HEK293 (cell line): ENCODE measurements around the gene ENAH.

ENCODE experiments used
- OSR2 ChIP-seq: fragments of 450-650 bp; formaldehyde crosslinking; IDR thresholded peaks from 2 replicates; pipeline ENCODE4 v1.5.1; 2016; ENCODE audit warnings: missing biosample characterization, missing genetic modification characterization
- TCF7L2 ChIP-seq: IDR thresholded peaks from 2 replicates; pipeline ENCODE4 v1.6.1; 2011; ENCODE audit warnings: low read depth, mild to moderate bottlenecking, inconsistent platforms, low read length, moderate library complexity, borderline replicate concordance
- WT1 ChIP-seq: fragments of 450-650 bp; formaldehyde crosslinking; IDR thresholded peaks from 2 replicates; pipeline ENCODE4 v1.5.1; 2016; ENCODE audit warnings: missing biosample characterization, missing genetic modification characterization
- ZBTB21 ChIP-seq: fragments of 450-650 bp; formaldehyde crosslinking; IDR thresholded peaks from 2 replicates; pipeline ENCODE4 v1.5.1; 2017; ENCODE audit warnings: missing biosample characterization, missing genetic modification characterization
- ZNF140 ChIP-seq: fragments of 450-650 bp; formaldehyde crosslinking; IDR thresholded peaks from 2 replicates; pipeline ENCODE4 v1.5.1; 2016; ENCODE audit warnings: missing biosample characterization, missing genetic modification characterization
- ZNF146 ChIP-seq: fragments of 450-650 bp; formaldehyde crosslinking; IDR thresholded peaks from 2 replicates; pipeline ENCODE4 v1.5.1; 2016; ENCODE audit warnings: missing biosample characterization, missing genetic modification characterization
- ZNF558 ChIP-seq: fragments of 450-650 bp; formaldehyde crosslinking; IDR thresholded peaks from 2 replicates; pipeline ENCODE4 v1.5.1; 2016; ENCODE audit warnings: missing biosample characterization, missing genetic modification characterization
- ZNF596 ChIP-seq: fragments of 450-650 bp; IDR thresholded peaks from 2 replicates; pipeline ENCODE4 v1.5.0; 2018; ENCODE audit warnings: missing biosample characterization, mild to moderate bottlenecking, missing genetic modification characterization, moderate library complexity
- ZNF785 ChIP-seq: fragments of 450-650 bp; formaldehyde crosslinking; IDR thresholded peaks from 2 replicates; pipeline ENCODE4 v1.5.1; 2016; ENCODE audit warnings: missing biosample characterization, missing genetic modification characterization
- TF ChIP-seq, protein P1 (sequence below): fragments of 450-650 bp; formaldehyde crosslinking; IDR thresholded peaks from 2 replicates; pipeline ENCODE4 v1.5.1; 2016; ENCODE audit warnings: missing biosample characterization, missing genetic modification characterization
- TF ChIP-seq, protein P2 (sequence below): fragments of 450-650 bp; formaldehyde crosslinking; IDR thresholded peaks from 2 replicates; pipeline ENCODE4 v1.5.1; 2016; ENCODE audit warnings: missing biosample characterization, missing genetic modification characterization

- TF ChIP-seq, protein P1, sequence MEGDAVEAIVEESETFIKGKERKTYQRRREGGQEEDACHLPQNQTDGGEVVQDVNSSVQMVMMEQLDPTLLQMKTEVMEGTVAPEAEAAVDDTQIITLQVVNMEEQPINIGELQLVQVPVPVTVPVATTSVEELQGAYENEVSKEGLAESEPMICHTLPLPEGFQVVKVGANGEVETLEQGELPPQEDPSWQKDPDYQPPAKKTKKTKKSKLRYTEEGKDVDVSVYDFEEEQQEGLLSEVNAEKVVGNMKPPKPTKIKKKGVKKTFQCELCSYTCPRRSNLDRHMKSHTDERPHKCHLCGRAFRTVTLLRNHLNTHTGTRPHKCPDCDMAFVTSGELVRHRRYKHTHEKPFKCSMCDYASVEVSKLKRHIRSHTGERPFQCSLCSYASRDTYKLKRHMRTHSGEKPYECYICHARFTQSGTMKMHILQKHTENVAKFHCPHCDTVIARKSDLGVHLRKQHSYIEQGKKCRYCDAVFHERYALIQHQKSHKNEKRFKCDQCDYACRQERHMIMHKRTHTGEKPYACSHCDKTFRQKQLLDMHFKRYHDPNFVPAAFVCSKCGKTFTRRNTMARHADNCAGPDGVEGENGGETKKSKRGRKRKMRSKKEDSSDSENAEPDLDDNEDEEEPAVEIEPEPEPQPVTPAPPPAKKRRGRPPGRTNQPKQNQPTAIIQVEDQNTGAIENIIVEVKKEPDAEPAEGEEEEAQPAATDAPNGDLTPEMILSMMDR, result no peak
- TF ChIP-seq ZNF558 (tag by site-specific recombination) (no peak), OSR2 (tag by site-specific recombination) (no peak), WT1 (tag by site-specific recombination) (no peak), ZNF785 (tag by site-specific recombination) (no peak), TCF7L2 (no peak), ZNF596 (tag by site-specific recombination) (no peak), ZNF146 (tag by site-specific recombination) (no peak), ZBTB21 (tag by site-specific recombination) (no peak), ZNF140 (tag by site-specific recombination) (no peak)
- TF ChIP-seq, protein P2, sequence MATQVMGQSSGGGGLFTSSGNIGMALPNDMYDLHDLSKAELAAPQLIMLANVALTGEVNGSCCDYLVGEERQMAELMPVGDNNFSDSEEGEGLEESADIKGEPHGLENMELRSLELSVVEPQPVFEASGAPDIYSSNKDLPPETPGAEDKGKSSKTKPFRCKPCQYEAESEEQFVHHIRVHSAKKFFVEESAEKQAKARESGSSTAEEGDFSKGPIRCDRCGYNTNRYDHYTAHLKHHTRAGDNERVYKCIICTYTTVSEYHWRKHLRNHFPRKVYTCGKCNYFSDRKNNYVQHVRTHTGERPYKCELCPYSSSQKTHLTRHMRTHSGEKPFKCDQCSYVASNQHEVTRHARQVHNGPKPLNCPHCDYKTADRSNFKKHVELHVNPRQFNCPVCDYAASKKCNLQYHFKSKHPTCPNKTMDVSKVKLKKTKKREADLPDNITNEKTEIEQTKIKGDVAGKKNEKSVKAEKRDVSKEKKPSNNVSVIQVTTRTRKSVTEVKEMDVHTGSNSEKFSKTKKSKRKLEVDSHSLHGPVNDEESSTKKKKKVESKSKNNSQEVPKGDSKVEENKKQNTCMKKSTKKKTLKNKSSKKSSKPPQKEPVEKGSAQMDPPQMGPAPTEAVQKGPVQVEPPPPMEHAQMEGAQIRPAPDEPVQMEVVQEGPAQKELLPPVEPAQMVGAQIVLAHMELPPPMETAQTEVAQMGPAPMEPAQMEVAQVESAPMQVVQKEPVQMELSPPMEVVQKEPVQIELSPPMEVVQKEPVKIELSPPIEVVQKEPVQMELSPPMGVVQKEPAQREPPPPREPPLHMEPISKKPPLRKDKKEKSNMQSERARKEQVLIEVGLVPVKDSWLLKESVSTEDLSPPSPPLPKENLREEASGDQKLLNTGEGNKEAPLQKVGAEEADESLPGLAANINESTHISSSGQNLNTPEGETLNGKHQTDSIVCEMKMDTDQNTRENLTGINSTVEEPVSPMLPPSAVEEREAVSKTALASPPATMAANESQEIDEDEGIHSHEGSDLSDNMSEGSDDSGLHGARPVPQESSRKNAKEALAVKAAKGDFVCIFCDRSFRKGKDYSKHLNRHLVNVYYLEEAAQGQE (tag by site-specific recombination), result no peak
Measured at GRCh38 chr1:225664762-225665161, 11.8 kb upstream of the ENAH start.
